ENCODE data around the gene DUOXA1.
A peak's percentile ranks its signal among the peaks of the same experiment; 100 is the strongest.

DNA sequence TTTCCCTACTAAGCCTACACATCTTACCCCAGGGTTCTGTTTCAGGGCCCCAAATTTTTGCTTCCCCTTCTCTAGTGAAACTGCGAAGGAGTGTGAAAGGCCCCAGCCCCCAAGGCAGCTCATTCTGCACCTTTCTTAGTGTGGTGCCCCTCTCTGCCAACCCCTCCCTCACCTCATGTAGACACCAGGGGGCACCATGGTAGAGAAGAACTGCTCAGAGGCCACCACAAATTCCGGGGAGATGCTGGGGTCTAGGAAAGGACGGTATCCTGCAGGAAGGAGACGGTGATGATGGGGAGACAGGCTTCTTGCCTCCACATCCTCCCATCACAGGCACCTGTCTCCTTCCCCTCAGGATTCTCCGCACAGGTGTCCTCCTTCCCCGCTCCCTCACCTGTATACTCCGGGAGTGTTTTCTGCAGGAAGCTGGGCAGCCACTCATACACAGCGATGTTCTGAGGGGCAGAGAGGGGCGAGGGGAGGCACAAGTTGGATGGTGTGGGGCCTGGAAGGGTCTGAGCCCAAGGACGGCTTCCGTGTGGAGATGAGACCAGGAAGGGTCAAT is 19.3 kb downstream of the DUOXA1 start:
- TF ChIP-seq, protein P1, sequence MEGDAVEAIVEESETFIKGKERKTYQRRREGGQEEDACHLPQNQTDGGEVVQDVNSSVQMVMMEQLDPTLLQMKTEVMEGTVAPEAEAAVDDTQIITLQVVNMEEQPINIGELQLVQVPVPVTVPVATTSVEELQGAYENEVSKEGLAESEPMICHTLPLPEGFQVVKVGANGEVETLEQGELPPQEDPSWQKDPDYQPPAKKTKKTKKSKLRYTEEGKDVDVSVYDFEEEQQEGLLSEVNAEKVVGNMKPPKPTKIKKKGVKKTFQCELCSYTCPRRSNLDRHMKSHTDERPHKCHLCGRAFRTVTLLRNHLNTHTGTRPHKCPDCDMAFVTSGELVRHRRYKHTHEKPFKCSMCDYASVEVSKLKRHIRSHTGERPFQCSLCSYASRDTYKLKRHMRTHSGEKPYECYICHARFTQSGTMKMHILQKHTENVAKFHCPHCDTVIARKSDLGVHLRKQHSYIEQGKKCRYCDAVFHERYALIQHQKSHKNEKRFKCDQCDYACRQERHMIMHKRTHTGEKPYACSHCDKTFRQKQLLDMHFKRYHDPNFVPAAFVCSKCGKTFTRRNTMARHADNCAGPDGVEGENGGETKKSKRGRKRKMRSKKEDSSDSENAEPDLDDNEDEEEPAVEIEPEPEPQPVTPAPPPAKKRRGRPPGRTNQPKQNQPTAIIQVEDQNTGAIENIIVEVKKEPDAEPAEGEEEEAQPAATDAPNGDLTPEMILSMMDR (IDR thresholded peaks at IDR 0.05; ENCODE audit: low read depth, low read length) = peak; percentile 18
- TF ChIP-seq POLR2A (IDR thresholded peaks at IDR 0.05; ENCODE audit: extremely low read depth, insufficient read length) (no peak), MYC (IDR thresholded peaks at IDR 0.05; ENCODE audit: low read depth, low read length) (no peak)

Measured in NB4 (cell line).